GM18858 (cell line): Measurements from ENCODE around the gene EVL.
"Not testable (repeated sequence)": the region's sequence is repeated elsewhere in the genome, so short reads cannot be mapped to it uniquely, and the experiment has no call there.

Experiments
- ATAC-seq: cut with Tn5 transposase; IDR thresholded peaks from one replicate; pipeline ENCODE4 v1.9.1; 2021; ENCODE audit not compliant: unreplicated experiment

EVL gene

DNA sequence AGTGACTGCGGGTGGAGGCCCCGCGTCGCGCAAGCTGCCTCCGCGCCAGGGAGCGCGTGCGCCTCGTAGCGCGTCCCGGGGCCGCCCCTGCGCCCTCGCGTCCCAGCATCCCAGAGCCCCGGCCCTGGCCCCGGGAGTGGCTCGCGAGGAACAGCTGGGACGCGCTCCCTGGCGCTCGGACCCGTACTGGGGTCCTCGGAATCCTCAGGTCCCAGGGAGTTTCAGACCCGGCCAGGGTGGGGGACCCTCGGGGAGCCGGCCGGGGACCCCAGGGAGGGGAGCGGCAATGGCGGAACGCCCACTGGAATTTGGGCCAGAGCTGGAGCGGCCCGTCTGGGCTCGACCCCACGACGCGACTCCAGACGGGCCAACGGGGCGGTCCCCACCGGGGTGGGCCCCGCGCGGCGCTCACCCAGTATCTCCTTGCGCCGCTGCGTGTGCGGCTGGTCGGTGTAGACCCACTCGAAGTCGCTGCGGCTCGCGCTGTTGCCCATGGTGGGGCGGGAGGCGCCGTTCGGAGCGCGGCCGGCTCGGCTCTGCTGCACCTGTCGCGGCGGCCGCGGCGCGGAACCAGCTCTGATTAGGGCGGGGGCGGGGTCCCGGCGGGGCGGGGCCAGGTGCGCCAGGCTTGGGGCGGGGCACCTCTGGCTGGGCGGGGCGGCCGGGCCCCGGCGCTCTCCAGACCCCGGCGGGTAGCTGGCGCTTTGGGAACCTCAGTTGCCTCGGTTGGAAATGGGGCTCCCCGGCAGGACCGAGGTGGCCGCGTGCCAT is 94.1 kb downstream of the EVL start, which contains the start of gene DEGS2:
Gene DEGS2 (minus strand): TSS at position 552 of the 771 bp plus-strand sequence. CDS start 58 bp downstream, at position 494.
- ATAC-seq, result no peak

DNA sequence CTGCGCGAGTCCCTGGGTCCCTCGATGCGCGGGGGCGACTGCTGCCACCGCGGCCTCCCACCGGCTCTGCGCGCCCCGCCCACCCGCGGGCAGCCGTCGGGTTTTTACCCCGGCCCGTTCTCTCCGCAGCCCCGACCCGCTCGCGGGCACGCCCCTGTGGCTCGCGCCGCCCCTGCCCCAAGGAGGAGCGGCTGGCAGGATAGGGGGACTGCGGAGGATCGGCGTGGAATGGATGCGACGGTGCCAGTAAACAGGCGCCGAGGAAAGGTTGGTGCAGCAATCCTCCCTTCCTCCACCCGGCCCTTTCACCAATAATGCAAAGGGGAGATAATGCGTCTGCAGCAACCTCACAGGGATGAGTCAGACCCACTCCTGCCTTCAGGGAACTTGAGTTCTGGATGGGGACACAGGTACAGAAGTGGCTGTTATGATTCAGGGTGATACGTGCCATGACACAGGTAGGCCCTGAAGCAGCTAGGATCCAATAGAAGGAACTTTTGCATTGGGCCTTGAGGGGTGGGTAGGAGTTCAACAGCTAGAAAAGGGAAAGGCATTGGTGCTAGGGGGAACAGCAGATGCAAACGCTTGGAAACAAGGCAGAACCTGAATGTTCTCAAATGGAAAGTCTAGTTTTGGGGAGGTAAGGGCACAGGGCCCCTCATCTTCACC is 94.8 kb downstream of the EVL start:
- no peak for ATAC-seq

- no peak for ATAC-seq
Observed at GRCh38 chr14:100160534-100160916, 95.3 kb downstream of the EVL start.

DNA sequence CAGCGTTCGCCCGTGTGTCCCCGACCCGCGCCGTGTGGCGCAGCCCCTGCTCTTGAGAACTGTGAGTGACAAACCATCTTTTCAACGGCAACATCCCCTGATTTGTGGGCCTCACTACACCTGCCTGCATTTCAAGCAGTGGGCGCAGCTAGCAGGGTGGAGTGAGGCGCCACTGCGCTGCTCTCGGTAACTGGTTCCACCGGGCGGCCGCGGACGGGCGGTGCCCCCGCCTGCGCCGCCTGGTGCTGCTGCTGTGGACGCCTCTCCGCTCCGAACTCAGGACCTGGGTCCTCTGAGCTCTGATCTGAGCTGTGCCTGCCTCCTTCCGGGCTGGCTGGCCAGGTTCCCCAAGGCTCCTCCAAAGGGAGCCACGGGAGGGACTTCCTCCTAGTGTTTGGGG is 100.2 kb downstream of the EVL start:
- ATAC-seq, result no peak

GRCh38 chr14:100165831-100166440 is 100.7 kb downstream of the EVL start:
- ATAC-seq, result no peak

DNA sequence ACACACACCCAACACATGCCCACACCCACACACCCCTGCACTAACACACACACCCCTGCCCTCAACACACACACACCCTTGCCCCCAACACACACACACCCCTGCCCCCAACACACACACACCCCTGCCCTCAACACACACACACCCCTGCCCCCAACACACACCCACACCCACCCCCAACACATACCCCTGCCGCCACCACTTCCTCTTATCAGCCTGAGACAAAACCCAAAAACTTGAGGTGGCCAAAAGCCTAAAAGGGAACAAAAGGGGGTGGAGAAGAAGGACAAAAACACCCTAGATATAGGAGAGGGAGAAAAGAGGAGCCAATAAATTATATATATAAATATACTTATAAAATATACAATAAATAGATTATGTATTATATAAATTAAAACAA is 103.3 kb downstream of the EVL start:
- no peak for ATAC-seq

DNA sequence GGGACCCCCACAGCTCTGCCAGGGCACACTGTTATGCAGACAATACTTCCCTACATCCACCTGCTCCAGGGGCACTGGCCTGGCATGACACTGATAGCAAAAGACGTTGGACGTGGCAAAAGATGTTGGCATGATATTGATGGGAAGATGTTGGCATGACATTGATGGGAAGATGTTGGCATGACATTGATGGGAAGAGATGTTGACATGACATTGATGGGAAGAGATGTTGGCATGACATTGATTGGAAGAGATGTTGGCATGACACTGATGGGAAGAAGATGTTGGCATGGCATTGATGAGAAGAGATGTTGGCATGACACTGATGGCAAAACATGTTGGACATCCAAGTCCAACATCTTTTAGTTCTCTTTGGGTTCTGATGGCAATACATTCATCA is 105.7 kb downstream of the EVL start:
- ATAC-seq, result no peak

DNA sequence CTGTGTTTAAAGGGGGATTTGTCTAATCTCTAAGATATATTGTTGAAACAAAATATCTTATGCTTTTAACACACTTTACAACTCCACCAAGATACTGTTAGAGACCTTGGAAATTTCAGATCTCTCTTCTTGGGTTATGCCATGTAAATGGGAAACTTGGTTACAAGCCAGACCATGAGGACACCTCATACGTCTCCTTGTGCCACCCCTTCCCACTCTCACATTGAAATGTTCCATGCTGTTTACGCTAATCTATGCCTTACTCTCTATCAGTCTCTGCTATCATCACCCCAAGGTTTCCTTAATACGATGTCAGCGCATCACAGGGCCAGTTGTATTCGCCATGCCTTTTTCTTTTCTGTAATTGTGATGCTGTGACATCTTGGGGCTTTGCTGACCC is 107.6 kb downstream of the EVL start:
- no peak for ATAC-seq

GRCh38 chr14:100173353-100173752 is 108.1 kb downstream of the EVL start:
- ATAC-seq, result no peak

- no peak for ATAC-seq
Observed at GRCh38 chr14:100176811-100177327, 111.6 kb downstream of the EVL start.

- ATAC-seq, result no peak
Observed at GRCh38 chr14:100178691-100179090, 113.5 kb downstream of the EVL start.

DNA sequence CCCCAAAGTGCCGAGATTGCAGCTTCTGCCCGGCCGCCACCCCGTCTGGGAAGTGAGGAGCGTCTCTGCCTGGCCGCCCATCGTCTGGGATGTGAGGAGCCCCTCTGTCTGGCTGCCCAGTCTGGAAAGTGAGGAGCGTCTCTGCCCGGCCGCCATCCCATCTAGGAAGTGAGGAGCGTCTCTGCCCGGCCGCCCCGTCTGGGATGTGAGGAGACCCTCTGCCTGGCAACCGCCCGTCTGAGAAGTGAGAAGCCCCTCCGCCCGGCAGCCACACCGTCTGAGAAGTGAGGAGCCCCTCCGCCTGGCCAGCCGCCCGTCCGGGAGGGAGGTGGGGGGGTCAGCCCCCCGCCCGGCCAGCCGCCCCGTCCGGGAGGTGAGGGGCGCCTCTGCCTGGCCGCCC is 115.4 kb downstream of the EVL start:
- ATAC-seq, result not testable (repeated sequence)

DNA sequence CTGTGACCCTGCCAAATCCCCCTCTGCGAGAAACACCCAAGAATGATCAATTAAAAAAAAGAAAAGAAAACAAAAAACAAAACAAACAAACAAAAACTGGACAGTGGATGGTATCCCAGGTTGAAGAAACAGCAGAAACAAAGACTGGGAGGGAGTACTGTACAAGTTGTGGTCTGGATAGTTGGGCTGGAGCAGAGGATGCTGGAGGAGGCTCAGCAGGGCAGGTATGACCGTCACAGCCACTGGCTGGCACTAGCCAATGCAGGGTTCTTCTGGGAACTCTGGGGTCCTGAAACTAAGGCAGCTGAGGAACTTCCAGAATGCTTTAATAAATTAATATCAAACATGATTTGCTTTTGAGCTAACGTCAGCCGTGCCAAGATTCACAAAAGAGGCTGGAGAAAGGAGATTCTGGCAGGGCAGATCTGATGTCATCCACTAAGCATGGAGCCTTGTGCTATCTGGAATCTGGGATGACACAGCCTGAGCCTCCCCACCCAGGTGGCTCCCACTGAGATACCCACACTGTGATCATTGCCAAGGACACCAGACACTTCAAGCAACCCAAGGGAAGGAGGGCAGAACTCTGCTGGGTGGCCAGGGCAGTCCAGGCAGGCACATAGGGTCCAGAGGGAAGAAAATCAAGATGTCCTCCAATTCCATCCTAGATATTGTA is 116.8 kb downstream of the EVL start:
- ATAC-seq, result not testable (repeated sequence)

DNA sequence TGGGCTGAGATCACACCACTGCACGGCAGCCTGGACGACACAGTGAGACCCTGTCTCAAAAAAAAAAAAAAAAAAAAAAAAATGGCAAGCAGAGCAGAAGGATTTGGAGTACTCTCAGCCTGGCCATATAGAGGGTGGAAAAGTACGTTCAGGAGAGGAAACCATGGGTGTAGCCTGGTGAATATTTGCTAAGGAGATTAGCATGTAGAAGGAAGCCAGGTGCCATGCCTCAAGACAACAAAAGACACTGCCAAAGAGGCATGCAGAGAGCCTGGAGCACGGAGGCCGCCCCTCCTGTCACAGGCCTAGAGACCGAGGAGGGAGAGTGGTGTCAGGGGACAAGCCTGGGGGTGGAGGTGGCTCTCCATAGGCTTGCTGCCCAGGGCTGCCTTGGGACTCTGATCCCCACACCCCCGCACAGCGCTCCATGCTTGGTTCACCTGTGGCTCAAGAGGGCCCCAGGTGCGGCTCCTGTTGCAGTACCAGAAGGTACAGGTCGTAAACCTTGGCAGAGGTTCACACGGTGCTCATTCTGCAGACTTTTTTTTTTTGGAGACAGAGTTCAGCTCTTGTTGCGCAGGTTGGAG is 122.1 kb downstream of the EVL start:
- no peak for ATAC-seq

DNA sequence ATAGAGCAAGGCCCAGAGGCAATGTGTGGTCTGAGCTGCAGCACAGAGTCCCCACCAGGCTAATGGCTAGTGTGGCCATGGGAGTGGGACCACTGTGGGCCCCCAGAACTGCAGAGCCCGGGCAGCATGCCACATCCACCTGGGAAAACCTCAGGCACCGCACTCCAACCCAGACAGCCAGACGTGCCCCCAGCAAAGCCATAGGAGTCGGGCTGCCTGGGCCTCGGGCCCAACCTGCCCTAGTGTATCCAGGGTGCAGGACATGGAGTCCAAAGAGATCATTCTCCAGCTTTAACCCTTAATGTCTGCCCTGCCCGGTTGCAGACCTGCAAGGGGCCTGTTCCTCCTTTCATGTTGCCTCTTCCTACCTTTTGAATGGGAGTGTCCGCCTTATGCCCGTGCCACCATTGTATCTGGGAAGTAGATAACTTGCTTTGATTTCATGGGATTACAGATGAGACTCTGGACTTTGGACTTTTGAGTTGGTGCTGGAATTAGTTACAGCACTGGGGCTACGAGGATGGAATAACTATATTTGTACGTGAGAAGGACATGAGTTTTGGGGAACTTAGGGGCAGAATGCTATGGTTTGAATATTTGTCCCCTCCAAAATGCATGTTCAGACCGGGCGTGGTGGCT is 123.3 kb downstream of the EVL start:
- no peak for ATAC-seq

- ATAC-seq, result no peak
Observed at GRCh38 chr14:100190126-100190525, 124.9 kb downstream of the EVL start.

- ATAC-seq, result no peak
Observed at GRCh38 chr14:100191584-100192249, 126.5 kb downstream of the EVL start.

GRCh38 chr14:100192250-100192671 is 127.0 kb downstream of the EVL start:
- no peak for ATAC-seq

DNA sequence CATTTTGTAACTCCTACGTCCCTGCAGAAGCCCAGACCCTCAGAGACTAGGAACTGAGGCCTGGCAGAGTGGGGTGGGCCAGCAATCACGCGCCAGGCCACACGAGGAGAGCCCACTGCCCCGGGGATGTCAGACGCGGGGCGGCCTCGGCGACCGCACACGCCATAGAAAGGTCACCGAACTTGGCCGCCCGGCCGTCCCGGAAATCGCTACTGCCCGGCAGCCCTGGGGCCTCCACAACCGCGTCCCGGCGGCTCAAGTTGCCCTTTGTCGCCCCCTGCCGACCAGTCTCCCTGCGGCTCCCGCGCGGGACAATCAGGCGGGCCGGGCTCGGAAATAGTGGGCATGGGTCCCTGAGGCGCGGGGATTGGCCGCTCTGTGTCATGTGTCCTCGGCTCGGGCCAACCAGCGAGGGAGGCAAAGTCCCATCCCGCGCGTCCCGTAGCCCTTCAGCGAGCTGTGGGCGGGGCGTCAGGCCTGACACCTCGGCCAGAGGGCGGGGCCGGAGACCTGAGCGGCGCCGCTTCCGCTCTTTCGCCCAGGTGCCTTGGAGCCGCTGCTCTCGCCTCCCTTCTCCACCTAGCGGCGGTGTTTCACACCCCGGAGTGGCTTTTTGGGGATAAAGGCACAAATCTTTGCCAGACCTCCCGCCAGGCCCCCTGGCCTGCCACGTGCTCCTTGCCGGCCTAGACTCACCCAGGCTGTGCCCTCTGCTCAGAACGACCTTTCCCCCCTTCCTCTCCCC is 127.6 kb downstream of the EVL start:
- ATAC-seq, result peak; percentile 96
